GM21515 (cell line): ENCODE results near the gene RNF26.

Source experiments
- ATAC-seq: cut with Tn5 transposase; IDR thresholded peaks from one replicate; pipeline ENCODE4 v1.9.1; 2021; ENCODE audit not compliant: unreplicated experiment

The RNF26 gene

GRCh38 chr11:119335655-119336543, 1.6 kb downstream of the RNF26 start:
- no peak for ATAC-seq

DNA sequence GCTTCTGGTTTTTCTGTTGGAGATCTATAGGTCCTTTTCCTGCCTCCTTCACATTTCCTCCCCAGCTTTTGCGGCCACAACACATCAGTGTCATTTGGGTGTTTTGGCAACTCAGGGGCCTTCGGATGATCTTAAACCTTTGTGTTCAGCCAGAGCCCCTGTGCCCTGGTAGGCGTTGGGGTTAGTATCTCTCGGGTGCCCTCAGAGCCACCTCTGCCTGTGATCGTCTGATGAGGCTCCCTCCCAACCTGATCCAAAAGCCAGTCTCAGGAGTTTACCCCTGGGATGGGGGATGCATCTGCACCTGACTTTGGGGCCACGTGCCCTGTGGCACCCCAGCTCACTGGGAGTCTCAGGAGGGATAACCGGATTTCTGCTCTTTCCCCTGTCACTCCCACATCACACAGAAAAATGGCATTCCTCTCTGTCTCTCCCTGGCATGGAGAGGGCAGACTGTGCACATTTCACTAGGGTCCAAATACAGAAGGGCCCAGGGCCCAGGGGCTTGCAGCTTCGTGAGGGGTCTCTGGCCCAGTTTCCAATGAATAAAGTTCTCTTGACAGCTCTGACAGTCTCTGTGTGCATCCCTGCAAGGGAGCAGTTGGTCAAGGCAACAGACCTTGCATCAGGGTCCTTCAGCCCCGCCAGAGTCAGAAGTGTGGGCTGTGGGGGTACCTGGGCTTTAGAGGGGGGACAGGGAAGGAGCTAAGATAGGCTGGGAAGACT, 2.6 kb downstream of the RNF26 start:
- no peak for ATAC-seq

DNA sequence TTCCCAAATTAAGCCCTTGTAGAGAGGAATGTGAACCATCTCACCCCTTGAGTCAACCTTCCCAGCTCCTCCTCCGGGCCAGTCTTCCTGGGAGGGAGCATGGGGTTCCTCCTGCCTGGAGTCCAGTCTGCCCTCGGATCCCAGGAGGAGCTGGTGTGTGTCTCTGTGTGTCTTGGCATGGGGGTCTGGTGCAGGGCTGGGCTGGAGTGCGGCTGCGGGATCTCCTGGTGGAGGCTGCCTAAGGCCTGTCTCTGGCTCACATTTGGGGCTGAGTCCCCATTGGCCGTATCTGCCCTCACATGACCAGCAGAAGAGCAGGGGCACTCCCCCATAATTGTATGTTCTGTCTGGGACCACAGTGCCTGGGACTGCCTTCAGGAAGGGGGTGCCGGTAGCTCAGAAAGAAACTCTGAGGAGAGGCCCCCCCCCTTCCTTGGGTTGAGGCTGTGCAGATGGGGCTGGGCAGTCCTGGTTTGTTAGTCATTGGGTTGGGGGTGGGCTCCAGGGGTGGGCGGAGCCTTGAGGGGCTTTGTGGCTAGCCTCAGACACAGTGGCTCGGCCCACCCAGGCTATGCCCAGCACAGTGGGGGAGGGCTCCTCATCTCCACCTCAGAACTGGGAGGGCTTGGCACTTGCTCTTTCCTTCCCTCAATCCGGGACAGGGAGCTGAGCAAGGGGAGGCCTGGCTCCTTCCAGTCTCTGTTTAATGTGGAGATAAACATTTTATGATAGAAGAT, 3.4 kb downstream of the RNF26 start:
- ATAC-seq, result no peak

DNA sequence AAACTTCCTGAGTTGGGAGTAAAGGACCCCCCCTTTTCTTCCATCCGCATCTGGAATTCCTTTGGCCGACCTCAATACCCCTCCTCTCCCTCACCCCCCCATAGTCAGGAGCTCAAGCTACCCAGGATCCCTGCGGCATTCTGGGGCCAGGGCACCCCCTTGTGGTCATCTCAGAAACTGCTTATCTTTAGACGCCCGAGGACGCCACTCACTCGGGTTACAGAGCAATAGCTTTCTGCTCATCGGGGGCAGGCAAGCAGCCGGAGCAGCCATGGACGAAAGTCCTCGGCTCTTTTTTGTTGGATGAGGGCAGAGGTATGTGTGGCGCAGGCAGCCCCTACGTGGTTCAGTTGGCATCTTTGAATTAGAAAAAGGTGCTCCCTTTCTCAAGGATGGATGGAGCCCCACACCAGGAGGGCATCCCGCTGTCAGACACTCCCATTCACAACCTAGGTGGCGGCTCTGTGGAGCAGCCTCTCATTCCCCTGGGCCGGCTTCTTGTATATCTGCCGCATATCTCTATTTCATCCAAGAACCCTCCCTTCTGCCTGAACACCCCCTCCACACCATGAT, 4.1 kb downstream of the RNF26 start:
- no peak for ATAC-seq

GRCh38 chr11:119338965-119339588, 4.8 kb downstream of the RNF26 start:
- ATAC-seq, result no peak

DNA sequence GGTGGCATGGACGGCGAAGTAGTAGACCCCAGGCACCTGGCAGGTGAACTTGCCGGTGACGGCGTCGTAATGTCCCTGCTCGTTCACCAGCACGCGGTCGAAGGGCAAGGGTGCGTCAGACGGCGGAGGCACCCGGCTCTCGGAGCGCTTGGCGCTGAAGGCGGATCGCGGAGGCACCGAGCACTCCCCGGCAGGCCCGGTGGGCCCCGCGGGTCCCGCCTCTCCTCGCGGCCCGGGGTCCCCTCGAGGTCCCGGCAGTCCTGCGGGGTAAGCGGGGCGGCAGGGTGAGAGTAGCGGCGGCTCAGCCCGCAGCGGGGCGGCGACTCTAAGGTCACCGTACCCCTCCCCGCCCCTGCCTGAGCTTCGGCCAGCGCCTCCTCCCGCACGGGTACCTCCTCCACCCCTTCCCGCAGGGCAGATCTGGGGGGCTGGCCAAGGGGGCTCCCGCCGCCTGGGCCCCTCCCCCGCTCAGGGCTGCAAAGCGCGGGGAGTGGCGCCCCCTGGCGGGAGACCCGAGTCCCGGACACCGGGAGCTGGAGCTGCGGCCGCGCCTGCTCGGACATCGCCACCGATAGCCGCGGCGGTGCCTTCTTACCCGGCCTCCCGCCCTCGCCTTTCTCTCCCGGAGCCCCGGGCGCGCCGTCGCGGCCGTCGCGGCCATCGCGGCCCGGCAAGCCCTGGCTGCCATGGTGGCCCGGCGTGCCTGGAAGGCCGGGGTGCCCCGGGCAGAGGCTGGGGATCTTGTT, 5.4 kb downstream of the RNF26 start:
- ATAC-seq, result no peak

DNA sequence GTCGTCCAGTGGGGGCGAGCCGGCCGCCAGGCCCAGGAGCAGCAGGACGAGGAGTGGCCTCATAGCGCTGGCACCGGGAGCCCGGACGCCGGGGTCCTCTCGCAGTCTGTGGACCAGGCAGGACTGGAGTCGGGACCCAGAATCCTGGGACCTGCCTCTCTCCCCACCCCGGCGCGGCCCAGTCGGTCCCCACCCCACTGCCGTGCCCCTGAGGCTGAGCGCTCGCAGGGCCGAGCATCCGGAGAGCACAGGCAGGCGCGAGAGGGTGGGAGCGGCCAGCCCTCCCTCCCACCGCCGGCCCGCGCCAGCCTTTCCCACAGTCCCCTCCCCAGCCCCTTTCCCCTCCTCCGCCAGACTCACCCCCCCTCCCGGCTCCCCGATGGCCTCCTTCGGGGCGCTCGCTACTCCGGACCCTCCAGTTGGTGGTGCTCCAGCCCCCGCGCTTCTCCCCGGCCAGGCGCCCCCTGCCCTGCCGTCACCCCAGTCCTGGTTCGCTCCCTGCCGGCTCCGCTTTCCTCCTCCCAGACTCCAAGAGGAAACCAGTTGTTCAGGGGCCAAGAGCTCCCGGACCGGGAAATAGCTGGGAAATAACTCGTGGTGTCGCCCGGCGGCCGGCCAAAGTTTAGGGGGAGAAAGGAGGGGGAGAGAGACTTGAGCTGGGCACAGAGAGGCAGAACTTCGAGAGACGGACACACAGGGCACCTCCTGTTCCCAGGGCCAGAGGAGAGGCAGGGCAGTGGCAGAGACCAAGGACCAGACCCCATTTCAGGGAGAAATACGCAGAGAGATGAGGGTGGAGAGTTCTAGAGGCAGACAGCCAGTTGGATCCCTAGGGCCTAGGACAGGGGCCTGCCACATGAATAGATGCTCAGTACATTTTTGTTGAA, 6.3 kb downstream of the RNF26 start, which contains the start of gene C1QTNF5:
Gene C1QTNF5, minus strand, starts transcription at position 549 of the 887 bp plus-strand sequence. Its CDS starts 486 bp downstream, at position 63.
- no peak for ATAC-seq

GRCh38 chr11:119341222-119342022, 7.1 kb downstream of the RNF26 start:
- no peak for ATAC-seq

DNA sequence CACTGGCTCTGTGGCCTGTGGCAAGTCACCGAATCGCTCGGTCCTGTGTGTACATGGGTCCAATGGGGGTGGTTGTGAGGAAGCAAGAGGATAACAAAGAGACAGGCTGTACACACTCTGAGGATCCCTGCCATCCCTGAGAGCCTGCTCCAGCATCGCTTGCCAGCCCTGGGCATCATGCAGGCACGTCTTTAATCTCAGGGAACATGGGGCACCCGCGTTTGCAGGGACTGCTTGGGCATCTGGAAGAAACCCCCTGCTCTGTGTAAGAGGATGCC, 7.6 kb downstream of the RNF26 start:
- ATAC-seq, result no peak

GRCh38 chr11:119342362-119343130, 8.2 kb downstream of the RNF26 start:
- no peak for ATAC-seq

- no peak for ATAC-seq
Measured at GRCh38 chr11:119343726-119344125, 9.4 kb downstream of the RNF26 start.

DNA sequence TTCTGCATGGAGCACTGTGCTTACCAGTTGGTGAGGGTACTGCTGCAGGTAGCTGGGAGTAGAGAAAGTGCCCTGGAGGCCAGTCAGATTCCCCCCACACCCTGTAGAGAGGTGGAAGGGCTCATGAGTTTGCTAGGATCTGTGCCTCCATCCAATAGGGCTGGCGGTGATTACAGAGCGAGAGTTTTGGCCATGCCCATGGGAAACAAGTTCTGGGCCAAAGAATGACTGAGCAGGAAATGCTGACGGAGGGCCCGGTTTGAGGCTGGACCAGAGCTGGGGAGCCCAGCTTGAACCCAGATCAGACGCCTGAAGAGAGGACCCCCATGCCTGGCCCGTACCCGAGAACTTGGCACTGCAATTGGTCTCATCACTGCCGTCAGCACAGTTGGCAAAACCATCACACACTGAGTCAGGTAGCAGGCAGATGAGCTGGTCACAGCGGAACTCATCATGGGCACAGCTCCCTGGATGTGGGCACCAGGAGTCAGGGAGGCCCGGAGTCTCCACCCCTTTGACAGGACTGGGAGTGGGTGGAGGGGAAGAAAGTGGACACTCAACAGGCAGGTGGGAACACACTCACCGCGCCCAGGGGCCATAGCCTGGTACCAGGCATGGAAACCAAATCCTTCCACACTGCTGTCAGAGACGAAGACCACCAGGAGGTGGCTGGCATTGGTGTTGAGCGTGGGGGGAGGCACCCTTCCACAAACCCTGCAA, 10.1 kb downstream of the RNF26 start:
- ATAC-seq, result no peak

- no peak for ATAC-seq
Measured at GRCh38 chr11:119345685-119346084, 11.4 kb downstream of the RNF26 start.

DNA sequence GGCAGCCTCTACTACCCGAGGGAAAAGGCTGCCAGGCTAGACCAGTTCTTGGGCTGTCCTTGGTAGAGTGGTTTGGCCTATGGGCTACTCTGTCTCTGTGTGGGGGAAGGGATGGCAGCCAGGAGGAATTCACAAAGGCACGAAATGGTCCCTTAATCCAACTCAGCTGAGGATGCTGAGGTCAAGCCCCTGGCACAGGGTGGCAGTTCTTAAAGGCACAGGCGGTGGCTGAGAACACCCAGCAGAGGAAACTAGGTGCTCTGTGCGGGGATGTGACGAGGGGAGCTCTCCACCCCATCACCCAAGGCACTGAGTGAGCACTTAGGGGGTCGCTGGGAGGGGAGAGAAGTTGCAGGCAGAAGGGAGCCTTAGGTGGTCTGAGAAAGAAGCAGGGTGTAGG, 12.3 kb downstream of the RNF26 start, which contains the start of gene MFRP:
Gene MFRP, minus strand, starts transcription at position 101 of the 400 bp plus-strand sequence. CDS start 192 bp downstream, outside the sequence.
- no peak for ATAC-seq

- ATAC-seq, result no peak
Measured at GRCh38 chr11:119347242-119347641, 12.9 kb downstream of the RNF26 start.

DNA sequence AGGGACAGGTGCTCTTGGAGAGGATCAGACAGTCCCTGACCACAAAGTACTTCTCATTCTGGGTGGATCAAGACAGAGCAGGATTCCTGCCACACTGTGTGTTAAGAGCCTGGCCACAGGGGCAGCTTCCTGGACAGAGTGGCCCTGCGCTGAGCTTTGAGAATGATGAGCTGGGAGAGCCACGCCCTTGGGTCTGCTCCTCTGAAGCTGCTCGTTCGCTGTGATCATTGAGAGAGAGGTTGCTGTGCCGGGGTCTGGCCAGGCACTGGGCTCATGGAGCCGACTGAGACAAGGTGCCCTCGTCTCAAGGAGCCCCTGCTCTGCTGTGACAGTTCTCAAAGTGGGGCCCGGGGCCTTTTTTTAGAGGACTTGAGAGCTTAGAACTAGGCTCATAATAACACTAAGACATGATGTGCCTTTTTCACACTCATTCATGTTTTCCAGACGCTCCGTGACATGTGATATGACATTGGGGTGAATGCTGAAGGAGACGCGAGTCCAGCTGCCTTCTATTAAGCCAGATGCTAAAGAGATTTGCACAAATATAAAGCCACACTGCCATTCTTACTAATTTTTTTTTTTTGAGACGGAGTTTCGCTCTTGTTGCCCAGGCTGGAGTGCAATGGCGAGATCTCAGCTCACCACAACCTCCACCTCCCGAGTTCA, 13.7 kb downstream of the RNF26 start:
- no peak for ATAC-seq
